ENCODE results near the gene GPATCH1.

- TF ChIP-seq CTCF (IDR thresholded peaks at IDR 0.05) (no peak), POLR2A (IDR thresholded peaks at IDR 0.05) (no peak)
Observed at GRCh38 chr19:33130433-33130832, 49.5 kb downstream of the GPATCH1 start.

All from uterus (tissue), 2 donors.